HG03520 (cell line): ENCODE measurements around the gene DFFB.

Experiments used
- ATAC-seq: cut with Tn5 transposase; IDR thresholded peaks from one replicate; pipeline ENCODE4 v1.9.1; 2021; ENCODE audit warnings: mild to moderate bottlenecking, moderate library complexity; ENCODE audit not compliant: unreplicated experiment

Gene DFFB

GRCh38 chr1:3828391-3828790 is 28.9 kb upstream of the DFFB start:
- no peak for ATAC-seq

GRCh38 chr1:3831689-3832088 is 25.6 kb upstream of the DFFB start:
- ATAC-seq: no peak

GRCh38 chr1:3834701-3835100 is 22.6 kb upstream of the DFFB start:
- ATAC-seq: no peak

GRCh38 chr1:3836421-3836820 is 20.9 kb upstream of the DFFB start:
- ATAC-seq: no peak

GRCh38 chr1:3837200-3837599 is 20.1 kb upstream of the DFFB start:
- ATAC-seq: no peak

GRCh38 chr1:3837685-3838084 is 19.6 kb upstream of the DFFB start:
- ATAC-seq: no peak

GRCh38 chr1:3838788-3839187 is 18.5 kb upstream of the DFFB start:
- ATAC-seq: no peak

- no peak for ATAC-seq
These were observed 15.8 kb upstream of the DFFB start for GRCh38 chr1:3841491-3841890.

- ATAC-seq: no peak
These were observed 14.4 kb upstream of the DFFB start for GRCh38 chr1:3842912-3843311.

- ATAC-seq: no peak
These were observed 10.7 kb upstream of the DFFB start for GRCh38 chr1:3846541-3846940.

GRCh38 chr1:3847081-3847480 is 10.2 kb upstream of the DFFB start:
- ATAC-seq: no peak

- no peak for ATAC-seq
These were observed 6.4 kb upstream of the DFFB start for GRCh38 chr1:3850857-3851256.

- no peak for ATAC-seq
These were observed 6.0 kb upstream of the DFFB start for GRCh38 chr1:3851292-3851691.

- no peak for ATAC-seq
These were observed 5.2 kb upstream of the DFFB start for GRCh38 chr1:3852091-3852490.

GRCh38 chr1:3852711-3853485 is 4.4 kb upstream of the DFFB start:
- no peak for ATAC-seq

GRCh38 chr1:3857791-3858129 is 484 bp downstream of the DFFB start:
- ATAC-seq: no peak

GRCh38 chr1:3858231-3858981 is 1.1 kb downstream of the DFFB start:
- no peak for ATAC-seq

GRCh38 chr1:3863231-3863935 is 6.1 kb downstream of the DFFB start:
- no peak for ATAC-seq

GRCh38 chr1:3864884-3865283 is 7.6 kb downstream of the DFFB start:
- ATAC-seq: no peak

- no peak for ATAC-seq
These were observed 8.4 kb downstream of the DFFB start for GRCh38 chr1:3865606-3866160.

GRCh38 chr1:3868464-3869006 is 11.3 kb downstream of the DFFB start:
- no peak for ATAC-seq
